Measurements from ENCODE around the gene TULP4. TPM values are rescaled to one million over a fixed set of nuclear protein-coding genes. Genes with fewer than 3 reads are reported as not detected.
A peak's percentile ranks its signal among the peaks of the same experiment; 100 is the strongest.

The TULP4 gene
- total RNA-seq, 2 donors from 2014 or later: 19.5 to 20.8 TPM

DNA sequence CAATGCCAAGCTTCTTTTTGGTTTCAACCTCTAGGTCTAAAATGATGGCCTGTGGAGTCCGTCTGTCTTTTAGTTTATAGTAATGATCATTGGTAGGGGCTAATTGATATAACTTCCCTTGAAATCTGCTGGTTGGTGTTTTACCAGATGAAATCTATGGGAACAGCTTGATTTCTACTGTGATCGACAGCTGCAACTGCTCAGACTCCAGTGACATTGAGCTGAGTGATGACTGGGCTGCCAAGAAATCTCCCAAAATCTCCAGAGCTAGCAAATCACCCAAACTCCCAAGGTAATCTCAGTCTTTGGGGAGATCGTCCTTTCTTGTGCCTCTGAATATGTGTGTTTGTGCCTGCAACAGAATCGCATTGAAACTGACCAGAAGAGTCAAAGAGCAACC is 177.2 kb downstream of the TULP4 start:
- Mint-ChIP-seq H3K36me3 (ENCODE audit: insufficient read depth in 2 of 2) (peaks cover 0 to 4% of the 10 kb centered on the region in 2 donors), H3K27me3 (ENCODE audit: low read depth) (no peaks in the 10 kb centered on the region), H3K4me3 (no peak overlapping the region), H3K27ac (no peak overlapping the region), H3K9me3 (no peaks in the 10 kb centered on the region), H3K4me1 (ENCODE audit: low read depth) (peaks cover 12% of the 10 kb centered on the region)
- ATAC-seq (replicated peaks in 1 of 2): no peak
- no peak for DNase-seq

GRCh38 chr6:158492881-158493280 is 180.6 kb downstream of the TULP4 start:
- peaks cover 6% of the 10 kb centered on the region for H3K4me1 Mint-ChIP-seq (ENCODE audit: low read depth)
- H3K4me3 Mint-ChIP-seq: no peak overlapping the region
- ATAC-seq (replicated peaks in 1 of 2) (no peak), DNase-seq (no peak)
- H3K36me3 Mint-ChIP-seq (ENCODE audit: insufficient read depth in 2 of 2): peaks cover 0 to 4% of the 10 kb centered on the region in 2 donors
- H3K27ac Mint-ChIP-seq: no peak overlapping the region
- H3K27me3 Mint-ChIP-seq (ENCODE audit: low read depth): no peaks in the 10 kb centered on the region
- H3K9me3 Mint-ChIP-seq: no peaks in the 10 kb centered on the region

DNA sequence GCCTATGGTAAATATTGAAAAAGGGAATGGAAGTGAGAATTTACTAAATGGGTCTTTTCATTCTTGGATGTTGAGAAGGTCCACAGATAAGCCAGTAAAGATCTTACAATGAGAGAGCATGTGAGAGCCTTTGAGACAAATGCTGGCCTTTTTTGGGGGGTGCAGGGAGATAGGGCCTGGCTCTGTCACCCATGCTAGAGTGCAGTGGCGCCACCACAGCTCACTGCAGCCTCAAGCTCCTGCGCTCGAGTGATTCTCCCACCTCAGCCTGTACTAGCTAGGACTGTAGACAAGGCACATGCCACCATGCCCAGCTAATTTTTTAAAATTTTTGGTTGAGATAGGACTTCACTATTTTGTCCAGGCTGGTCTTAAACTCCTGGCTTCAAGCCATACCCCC is 184.4 kb downstream of the TULP4 start:
- H3K36me3 Mint-ChIP-seq (ENCODE audit: insufficient read depth in 2 of 2): peaks cover 0 to 5% of the 10 kb centered on the region in 2 donors
- ATAC-seq (replicated peaks in 1 of 2) (no peak), DNase-seq (no peak)
- H3K27ac Mint-ChIP-seq: no peak overlapping the region
- H3K27me3 Mint-ChIP-seq (ENCODE audit: low read depth): no peaks in the 10 kb centered on the region
- H3K4me3 Mint-ChIP-seq: no peak overlapping the region
- H3K9me3 Mint-ChIP-seq: no peaks in the 10 kb centered on the region
- no peaks in the 10 kb centered on the region for H3K4me1 Mint-ChIP-seq (ENCODE audit: low read depth)

GRCh38 chr6:158497620-158498019 is 185.4 kb downstream of the TULP4 start:
- no peaks in the 10 kb centered on the region for H3K4me1 Mint-ChIP-seq (ENCODE audit: low read depth)
- no peaks in the 10 kb centered on the region for H3K27me3 Mint-ChIP-seq (ENCODE audit: low read depth)
- no peak overlapping the region for H3K27ac Mint-ChIP-seq
- H3K4me3 Mint-ChIP-seq: no peak overlapping the region
- peaks cover 0 to 5% of the 10 kb centered on the region in 2 donors for H3K36me3 Mint-ChIP-seq (ENCODE audit: insufficient read depth in 2 of 2)
- ATAC-seq (replicated peaks in 1 of 2) (no peak), DNase-seq (no peak)
- H3K9me3 Mint-ChIP-seq: no peaks in the 10 kb centered on the region

- H3K4me1 Mint-ChIP-seq (ENCODE audit: low read depth): no peaks in the 10 kb centered on the region
- peak overlapping the region; percentile 25 for H3K27ac Mint-ChIP-seq
- H3K36me3 Mint-ChIP-seq (ENCODE audit: insufficient read depth in 2 of 2): peaks cover 0 to 5% of the 10 kb centered on the region in 2 donors
- no peaks in the 10 kb centered on the region for H3K27me3 Mint-ChIP-seq (ENCODE audit: low read depth)
- DNase-seq (no peak), ATAC-seq (replicated peaks in 1 of 2) (no peak)
- H3K9me3 Mint-ChIP-seq: no peaks in the 10 kb centered on the region
- no peak overlapping the region for H3K4me3 Mint-ChIP-seq
Observed at GRCh38 chr6:158498362-158498761, 186.1 kb downstream of the TULP4 start.

DNA sequence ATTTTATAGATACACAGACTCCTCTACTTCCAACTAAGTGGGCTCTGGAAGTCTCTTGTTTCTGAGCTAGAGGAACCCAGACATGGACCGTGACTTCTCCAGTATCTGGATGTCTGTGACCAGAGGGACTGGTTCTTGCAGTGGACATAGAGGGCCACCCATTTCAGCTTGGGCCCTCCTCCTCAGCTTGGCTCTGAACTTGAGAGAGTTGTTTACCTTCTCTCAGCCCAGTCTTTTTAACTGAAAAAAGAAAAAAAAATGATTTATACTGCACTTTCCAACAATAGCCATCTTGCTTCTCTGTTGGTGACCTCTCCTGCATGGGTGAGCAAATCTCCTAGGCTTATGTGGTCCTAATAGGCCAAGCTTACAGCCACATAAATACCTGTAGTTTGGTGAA is 187.3 kb downstream of the TULP4 start:
- DNase-seq (no peak), ATAC-seq (replicated peaks in 1 of 2) (no peak)
- no peak overlapping the region for H3K27ac Mint-ChIP-seq

GRCh38 chr6:158500016-158500735 is 187.9 kb downstream of the TULP4 start:
- no peak for ATAC-seq (replicated peaks in 1 of 2)
- H3K36me3 Mint-ChIP-seq (ENCODE audit: insufficient read depth in 2 of 2): peaks cover 0 to 1% of the 10 kb centered on the region in 2 donors
- no peaks in the 10 kb centered on the region for H3K9me3 Mint-ChIP-seq
- H3K27ac Mint-ChIP-seq: no peak overlapping the region
- H3K4me3 Mint-ChIP-seq: no peak overlapping the region
- DNase-seq: no peak
- H3K27me3 Mint-ChIP-seq (ENCODE audit: low read depth): no peaks in the 10 kb centered on the region
- H3K4me1 Mint-ChIP-seq (ENCODE audit: low read depth): no peaks in the 10 kb centered on the region

More for the DNA sequence above, 187.3 kb downstream of the TULP4 start:
- Mint-ChIP-seq H3K27me3 (ENCODE audit: low read depth) (no peaks in the 10 kb centered on the region), H3K9me3 (no peaks in the 10 kb centered on the region), H3K4me1 (ENCODE audit: low read depth) (no peaks in the 10 kb centered on the region), H3K4me3 (no peak overlapping the region), H3K36me3 (ENCODE audit: insufficient read depth in 2 of 2) (peaks cover 0 to 1% of the 10 kb centered on the region in 2 donors)

- H3K27me3 Mint-ChIP-seq (ENCODE audit: low read depth): no peaks in the 10 kb centered on the region
- H3K9me3 Mint-ChIP-seq: no peaks in the 10 kb centered on the region
- no peak overlapping the region for H3K27ac Mint-ChIP-seq
- no peak overlapping the region for H3K4me3 Mint-ChIP-seq
- DNase-seq (no peak), ATAC-seq (replicated peaks in 1 of 2) (no peak)
- H3K36me3 Mint-ChIP-seq (ENCODE audit: insufficient read depth in 2 of 2): peaks cover 0 to 1% of the 10 kb centered on the region in 2 donors
- H3K4me1 Mint-ChIP-seq (ENCODE audit: low read depth): no peaks in the 10 kb centered on the region
Observed at GRCh38 chr6:158501360-158502262, 189.3 kb downstream of the TULP4 start.

DNA sequence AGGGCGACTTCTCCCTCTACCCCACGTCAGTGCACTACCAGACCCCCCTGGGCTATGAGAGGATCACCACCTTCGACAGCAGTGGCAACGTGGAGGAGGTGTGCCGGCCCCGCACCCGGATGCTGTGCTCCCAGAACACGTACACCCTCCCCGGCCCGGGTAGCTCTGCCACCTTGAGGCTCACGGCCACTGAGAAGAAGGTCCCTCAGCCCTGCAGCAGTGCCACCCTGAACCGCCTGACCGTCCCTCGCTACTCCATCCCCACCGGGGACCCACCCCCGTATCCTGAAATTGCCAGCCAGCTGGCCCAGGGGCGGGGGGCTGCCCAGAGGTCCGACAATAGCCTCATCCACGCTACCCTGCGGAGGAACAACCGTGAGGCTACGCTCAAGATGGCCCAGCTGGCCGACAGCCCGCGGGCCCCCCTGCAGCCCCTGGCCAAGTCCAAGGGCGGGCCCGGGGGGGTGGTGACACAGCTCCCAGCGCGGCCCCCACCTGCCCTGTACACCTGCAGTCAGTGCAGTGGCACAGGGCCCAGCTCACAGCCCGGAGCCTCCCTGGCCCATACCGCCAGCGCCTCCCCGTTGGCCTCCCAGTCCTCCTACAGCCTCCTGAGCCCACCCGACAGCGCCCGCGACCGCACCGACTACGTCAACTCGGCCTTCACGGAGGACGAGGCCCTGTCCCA is 190.1 kb downstream of the TULP4 start:
- Mint-ChIP-seq H3K27ac (no peak overlapping the region), H3K4me1 (ENCODE audit: low read depth) (no peaks in the 10 kb centered on the region), H3K9me3 (no peaks in the 10 kb centered on the region), H3K4me3 (no peak overlapping the region), H3K27me3 (ENCODE audit: low read depth) (no peaks in the 10 kb centered on the region), H3K36me3 (ENCODE audit: insufficient read depth in 2 of 2) (peaks cover 0 to 1% of the 10 kb centered on the region in 2 donors)
- DNase-seq (no peak), ATAC-seq (replicated peaks in 1 of 2) (no peak)

DNA sequence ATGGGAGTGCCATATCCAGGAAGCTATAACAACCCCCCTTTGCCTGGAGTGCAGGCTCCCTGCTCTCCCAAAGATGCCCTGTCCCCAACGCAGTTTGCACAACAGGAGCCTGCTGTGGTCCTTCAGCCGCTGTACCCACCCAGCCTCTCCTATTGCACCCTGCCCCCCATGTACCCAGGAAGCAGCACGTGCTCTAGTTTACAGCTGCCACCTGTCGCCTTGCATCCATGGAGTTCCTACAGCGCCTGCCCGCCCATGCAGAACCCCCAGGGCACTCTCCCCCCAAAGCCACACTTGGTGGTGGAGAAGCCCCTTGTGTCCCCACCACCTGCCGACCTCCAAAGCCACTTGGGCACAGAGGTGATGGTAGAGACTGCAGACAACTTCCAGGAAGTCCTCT is 191.0 kb downstream of the TULP4 start:
- DNase-seq (no peak), ATAC-seq (replicated peaks in 1 of 2) (no peak)
- H3K4me3 Mint-ChIP-seq: no peak overlapping the region
- peaks cover 0 to 1% of the 10 kb centered on the region in 2 donors for H3K36me3 Mint-ChIP-seq (ENCODE audit: insufficient read depth in 2 of 2)
- no peaks in the 10 kb centered on the region for H3K27me3 Mint-ChIP-seq (ENCODE audit: low read depth)
- H3K27ac Mint-ChIP-seq: no peak overlapping the region
- no peaks in the 10 kb centered on the region for H3K9me3 Mint-ChIP-seq
- no peaks in the 10 kb centered on the region for H3K4me1 Mint-ChIP-seq (ENCODE audit: low read depth)

DNA sequence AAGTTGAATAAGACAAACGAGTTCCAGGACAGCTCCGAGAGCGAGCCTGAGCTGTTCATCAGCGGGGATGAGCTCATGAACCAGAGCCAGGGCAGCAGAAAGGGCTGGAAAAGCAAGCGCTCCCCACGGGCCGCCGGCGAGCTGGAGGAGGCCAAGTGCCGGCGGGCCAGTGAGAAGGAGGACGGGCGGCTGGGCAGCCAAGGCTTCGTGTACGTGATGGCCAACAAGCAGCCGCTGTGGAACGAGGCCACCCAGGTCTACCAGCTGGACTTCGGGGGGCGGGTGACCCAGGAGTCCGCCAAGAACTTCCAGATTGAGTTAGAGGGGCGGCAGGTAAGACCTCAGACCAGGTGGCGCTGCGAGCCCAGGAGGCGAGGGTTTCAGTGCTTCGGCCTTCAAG is 191.6 kb downstream of the TULP4 start:
- Mint-ChIP-seq H3K27ac (no peak overlapping the region), H3K9me3 (no peaks in the 10 kb centered on the region), H3K27me3 (ENCODE audit: low read depth) (no peaks in the 10 kb centered on the region), H3K4me3 (no peak overlapping the region), H3K4me1 (ENCODE audit: low read depth) (no peaks in the 10 kb centered on the region), H3K36me3 (ENCODE audit: insufficient read depth in 2 of 2) (no peaks in the 10 kb centered on the region)
- DNase-seq: no peak
- ATAC-seq (replicated peaks in 1 of 2): no peak

DNA sequence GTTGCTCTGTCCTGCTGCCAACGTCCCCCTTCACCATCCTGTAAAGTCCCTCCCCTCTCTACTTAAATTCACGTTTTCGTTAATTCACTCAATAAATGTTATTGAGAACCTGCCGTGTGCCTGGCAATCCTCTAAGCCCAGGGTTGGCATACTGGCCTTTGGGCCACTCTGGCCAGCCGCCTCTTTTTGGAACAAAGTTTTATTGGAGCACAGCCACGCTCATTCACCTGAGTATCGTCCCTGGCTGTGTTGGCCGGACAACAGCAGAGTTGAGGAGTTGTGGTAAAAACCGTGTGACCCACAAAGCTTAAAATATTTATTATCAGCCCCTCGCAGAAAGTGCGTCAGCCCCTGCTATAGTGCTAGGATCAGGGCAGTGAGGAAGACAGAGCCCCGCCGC is 192.9 kb downstream of the TULP4 start:
- no peaks in the 10 kb centered on the region for H3K27me3 Mint-ChIP-seq (ENCODE audit: low read depth)
- no peak overlapping the region for H3K27ac Mint-ChIP-seq
- no peak for ATAC-seq (replicated peaks in 1 of 2)
- DNase-seq: no peak
- no peaks in the 10 kb centered on the region for H3K4me1 Mint-ChIP-seq (ENCODE audit: low read depth)
- H3K4me3 Mint-ChIP-seq: no peak overlapping the region
- no peaks in the 10 kb centered on the region for H3K9me3 Mint-ChIP-seq
- no peaks in the 10 kb centered on the region for H3K36me3 Mint-ChIP-seq (ENCODE audit: insufficient read depth in 2 of 2)

- Mint-ChIP-seq H3K9me3 (no peaks in the 10 kb centered on the region), H3K27ac (no peak overlapping the region), H3K36me3 (ENCODE audit: insufficient read depth in 2 of 2) (no peaks in the 10 kb centered on the region), H3K27me3 (ENCODE audit: low read depth) (no peaks in the 10 kb centered on the region), H3K4me3 (no peak overlapping the region), H3K4me1 (ENCODE audit: low read depth) (no peaks in the 10 kb centered on the region)
- DNase-seq: no peak
- ATAC-seq (replicated peaks in 1 of 2): no peak
Observed at GRCh38 chr6:158506601-158507000, 194.3 kb downstream of the TULP4 start.
